Trophoblast cell (in vitro differentiated cells and primary cell): ENCODE results near the gene MTHFD1L.

Experiments
- DNase-seq, 2 donors: peaks; one replicate each; pipeline ENCODE4 v3.0.0-alpha.2; 2016
- H2AFZ ChIP-seq: 2 replicates; pipeline ENCODE4 v1.6.1; 2013; ENCODE audit warnings: low read length, moderate library complexity, mild to moderate bottlenecking; ENCODE audit not compliant: insufficient read depth, poor library complexity
- H2AK5ac ChIP-seq: 2 replicates; pipeline ENCODE4 v1.6.1; 2013; ENCODE audit warnings: mild to moderate bottlenecking, low read length
- H2BK120ac ChIP-seq: 2 replicates; pipeline ENCODE4 v1.6.1; 2013; ENCODE audit warnings: low read length, mild to moderate bottlenecking, moderate library complexity; ENCODE audit not compliant: insufficient read depth, poor library complexity
- H2BK12ac ChIP-seq: 2 replicates; pipeline ENCODE4 v1.6.1; 2013; ENCODE audit warnings: mild to moderate bottlenecking, low read length, moderate library complexity
- H2BK5ac ChIP-seq: 2 replicates; pipeline ENCODE4 v1.6.1; 2013; ENCODE audit warnings: low read length, low read depth, moderate library complexity, mild to moderate bottlenecking; ENCODE audit not compliant: poor library complexity
- H3K14ac ChIP-seq: 2 replicates; pipeline ENCODE4 v1.6.1; 2013; ENCODE audit warnings: mild to moderate bottlenecking, low read length
- H3K18ac ChIP-seq: 2 replicates; pipeline ENCODE4 v1.6.1; 2013; ENCODE audit warnings: mild to moderate bottlenecking, low read length
- H3K23ac ChIP-seq: 2 replicates; pipeline ENCODE4 v1.6.1; 2013; ENCODE audit warnings: low read length
- H3K27ac ChIP-seq: 2 replicates; pipeline ENCODE4 v1.5.1; 2013; ENCODE audit warnings: low read depth, mild to moderate bottlenecking, inconsistent platforms, low read length, moderate library complexity
- H3K27me3 ChIP-seq: 2 replicates; pipeline ENCODE4 v1.6.1; 2013; ENCODE audit warnings: inconsistent platforms, mild to moderate bottlenecking, low read length, moderate library complexity; ENCODE audit not compliant: insufficient read depth
- H3K36me3 ChIP-seq, 2 experiments: 1 replicate in 1 of 2; 2 replicates in 1 of 2; pipeline ENCODE4 v1.6.1; 2013; ENCODE audit warnings: low read length in 2 of 2, mild to moderate bottlenecking in 2 of 2, moderate library complexity in 1 of 2; ENCODE audit not compliant: insufficient read depth in 2 of 2, control insufficient read depth in 1 of 2
- H3K4ac ChIP-seq: 2 replicates; pipeline ENCODE4 v1.6.1; 2013; ENCODE audit warnings: low read depth, mild to moderate bottlenecking, low read length, moderate library complexity
- H3K4me1 ChIP-seq, 2 experiments: 1 replicate in 1 of 2; 2 replicates in 1 of 2; pipeline ENCODE4 v1.6.1; 2013; ENCODE audit warnings: low read length in 2 of 2, mild to moderate bottlenecking in 2 of 2, moderate library complexity in 1 of 2; ENCODE audit not compliant: insufficient read depth in 2 of 2, control insufficient read depth in 1 of 2
- H3K4me2 ChIP-seq: 2 replicates; pipeline ENCODE4 v1.6.1; 2013; ENCODE audit warnings: inconsistent platforms, mild to moderate bottlenecking, low read length, moderate library complexity
- H3K4me3 ChIP-seq: 2 replicates; pipeline ENCODE4 v1.5.1; 2013; ENCODE audit warnings: mild to moderate bottlenecking, low read depth, low read length, inconsistent platforms
- H3K79me1 ChIP-seq: one replicate; pipeline ENCODE4 v1.6.1; 2013; ENCODE audit warnings: low read length
- H3K79me2 ChIP-seq: 2 replicates; pipeline ENCODE4 v1.6.1; 2013; ENCODE audit warnings: low read length, mild to moderate bottlenecking; ENCODE audit not compliant: control insufficient read depth, insufficient read depth, poor library complexity
- H3K9ac ChIP-seq: 2 replicates; pipeline ENCODE4 v1.6.1; 2013; ENCODE audit warnings: mild to moderate bottlenecking, low read length
- H3K9me3 ChIP-seq: 2 replicates; pipeline ENCODE4 v1.6.1; 2013; ENCODE audit warnings: low read depth, mild to moderate bottlenecking, control low read depth, inconsistent platforms, low read length; ENCODE audit not compliant: insufficient read depth
- H4K12ac ChIP-seq: 2 replicates; pipeline ENCODE4 v1.6.1; 2013; ENCODE audit warnings: low read depth, mild to moderate bottlenecking, low read length, moderate library complexity
- H4K8ac ChIP-seq: 2 replicates; pipeline ENCODE4 v1.6.1; 2013; ENCODE audit warnings: low read depth, mild to moderate bottlenecking, low read length, moderate library complexity
- H4K91ac ChIP-seq: one replicate; pipeline ENCODE4 v1.6.1; 2013; ENCODE audit warnings: low read depth, mild to moderate bottlenecking, low read length, moderate library complexity
- WGBS: extraction: QIAGEN DNeasy Blood & Tissue Kit; methylation state at CpG from one replicate; pipeline ENCODE4 v1.1.7; 2013; ENCODE audit warnings: missing lambda C conversion rate; ENCODE audit not compliant: insufficient read length, insufficient coverage; ENCODE audit errors: extremely low coverage; 5-methylcytosine and 5-hydroxymethylcytosine counted together

Gene MTHFD1L

GRCh38 chr6:151054306-151054705, 188.8 kb downstream of the MTHFD1L start:
- H3K4ac ChIP-seq: no peak overlapping the region
- no CpG with 5 or more reads among the region's 8 CpGs for WGBS

DNA sequence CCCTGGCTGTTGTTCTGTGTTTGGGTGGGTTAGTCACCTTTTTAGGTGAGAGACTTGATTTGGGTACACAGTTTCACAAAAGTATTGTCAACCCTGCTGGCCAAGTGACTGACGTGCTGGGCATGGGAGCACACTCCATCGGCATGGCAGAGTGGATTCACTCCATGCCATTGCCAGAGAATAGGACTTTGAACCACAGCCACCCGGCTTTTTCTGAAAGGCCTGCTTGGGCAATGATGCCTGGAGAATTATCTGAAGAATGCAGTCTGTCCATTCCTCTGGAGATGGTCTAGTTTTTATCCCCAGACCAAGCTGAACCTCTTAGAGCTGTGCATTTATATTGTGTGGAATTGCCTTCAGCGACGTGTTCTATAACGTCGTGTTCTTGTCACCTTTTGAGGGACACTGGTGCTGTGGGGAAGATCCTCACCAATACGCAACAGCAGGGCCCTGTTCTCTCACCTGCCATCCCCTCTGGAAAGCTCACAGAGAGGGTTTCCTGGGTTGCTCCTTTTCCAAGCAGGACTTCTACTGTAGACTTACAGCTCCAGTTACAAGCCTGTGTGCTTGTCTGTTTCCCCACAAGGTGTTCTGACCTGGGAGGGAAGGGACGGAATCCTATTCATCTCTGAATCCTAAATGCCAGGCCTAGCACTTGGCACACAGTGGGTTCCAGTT, 190.9 kb downstream of the MTHFD1L start:
- H3K9ac ChIP-seq: no peak overlapping the region
- H3K79me1 ChIP-seq: peaks cover 11% of the 10 kb centered on the region
- H3K4me1 ChIP-seq: peaks cover 9 to 11% of the 10 kb centered on the region in 2 experiments
- no peaks in the 10 kb centered on the region for H3K9me3 ChIP-seq
- H3K18ac ChIP-seq: no peak overlapping the region
- H2AFZ ChIP-seq: no peak overlapping the region
- no peaks in the 10 kb centered on the region for H3K79me2 ChIP-seq
- H4K91ac ChIP-seq: peak overlapping the region; percentile 50
- peak overlapping the region; percentile 76 for H2BK12ac ChIP-seq
- peak; percentile 59 to 90 for DNase-seq
- peak overlapping the region; percentile 45 for H3K27ac ChIP-seq
- H3K4me3 ChIP-seq: no peak overlapping the region
- WGBS: no CpG with 5 or more reads among the region's 9 CpGs
- H2AK5ac ChIP-seq: peak overlapping the region; percentile 15
- no peak overlapping the region for H3K4ac ChIP-seq
- H3K27me3 ChIP-seq: no peaks in the 10 kb centered on the region
- H3K23ac ChIP-seq: no peak overlapping the region
- H3K14ac ChIP-seq: peak overlapping the region; percentile 46
- peaks cover 8 to 14% of the 10 kb centered on the region in 2 experiments for H3K36me3 ChIP-seq
- H4K8ac ChIP-seq: no peak overlapping the region
- no peak overlapping the region for H3K4me2 ChIP-seq
- no peak overlapping the region for H2BK5ac ChIP-seq
- peak overlapping the region; percentile 69 for H2BK120ac ChIP-seq
- H4K12ac ChIP-seq: no peak overlapping the region

More at GRCh38 chr6:151054306-151054705, 188.8 kb downstream of the MTHFD1L start:
- H3K9ac ChIP-seq: no peak overlapping the region
- H3K4me3 ChIP-seq: no peak overlapping the region
- H4K91ac ChIP-seq: no peak overlapping the region
- H2BK12ac ChIP-seq: no peak overlapping the region
- DNase-seq: no peak
- no peak overlapping the region for H2AFZ ChIP-seq
- no peaks in the 10 kb centered on the region for H3K9me3 ChIP-seq
- H4K8ac ChIP-seq: no peak overlapping the region
- H2BK5ac ChIP-seq: no peak overlapping the region
- no peak overlapping the region for H3K18ac ChIP-seq
- H3K79me1 ChIP-seq: peaks cover 11% of the 10 kb centered on the region
- no peak overlapping the region for H3K27ac ChIP-seq
- no peak overlapping the region for H4K12ac ChIP-seq
- H3K14ac ChIP-seq: no peak overlapping the region
- no peaks in the 10 kb centered on the region for H3K27me3 ChIP-seq
- H3K36me3 ChIP-seq: peaks cover 8 to 17% of the 10 kb centered on the region in 2 experiments
- H3K79me2 ChIP-seq: no peaks in the 10 kb centered on the region
- H3K4me1 ChIP-seq: peaks cover 9% of the 10 kb centered on the region in 2 experiments
- H3K23ac ChIP-seq: no peak overlapping the region
- H2AK5ac ChIP-seq: no peak overlapping the region
- no peak overlapping the region for H3K4me2 ChIP-seq
- H2BK120ac ChIP-seq: no peak overlapping the region

- Histone ChIP-seq H3K4me1 (peaks cover 9 to 11% of the 10 kb centered on the region in 2 experiments), H2AFZ (no peak overlapping the region), H2AK5ac (no peak overlapping the region), H4K91ac (peak overlapping the region; percentile 37), H4K8ac (no peak overlapping the region), H3K79me1 (peaks cover 11% of the 10 kb centered on the region), H3K23ac (no peak overlapping the region), H2BK120ac (peak overlapping the region; percentile 23), H3K4me3 (no peak overlapping the region), H3K14ac (no peak overlapping the region), H2BK5ac (no peak overlapping the region), H3K9ac (no peak overlapping the region), H3K9me3 (no peaks in the 10 kb centered on the region), H3K4me2 (no peak overlapping the region), H4K12ac (no peak overlapping the region), H3K36me3 (peaks cover 8% of the 10 kb centered on the region in 2 experiments), H3K27me3 (no peaks in the 10 kb centered on the region), H2BK12ac (no peak overlapping the region), H3K4ac (no peak overlapping the region), H3K79me2 (no peaks in the 10 kb centered on the region), H3K27ac (no peak overlapping the region), H3K18ac (no peak overlapping the region)
- DNase-seq: no peak
- WGBS: no CpG with 5 or more reads among the region's 3 CpGs
Observed at GRCh38 chr6:151057061-151057460, 191.6 kb downstream of the MTHFD1L start.

DNA sequence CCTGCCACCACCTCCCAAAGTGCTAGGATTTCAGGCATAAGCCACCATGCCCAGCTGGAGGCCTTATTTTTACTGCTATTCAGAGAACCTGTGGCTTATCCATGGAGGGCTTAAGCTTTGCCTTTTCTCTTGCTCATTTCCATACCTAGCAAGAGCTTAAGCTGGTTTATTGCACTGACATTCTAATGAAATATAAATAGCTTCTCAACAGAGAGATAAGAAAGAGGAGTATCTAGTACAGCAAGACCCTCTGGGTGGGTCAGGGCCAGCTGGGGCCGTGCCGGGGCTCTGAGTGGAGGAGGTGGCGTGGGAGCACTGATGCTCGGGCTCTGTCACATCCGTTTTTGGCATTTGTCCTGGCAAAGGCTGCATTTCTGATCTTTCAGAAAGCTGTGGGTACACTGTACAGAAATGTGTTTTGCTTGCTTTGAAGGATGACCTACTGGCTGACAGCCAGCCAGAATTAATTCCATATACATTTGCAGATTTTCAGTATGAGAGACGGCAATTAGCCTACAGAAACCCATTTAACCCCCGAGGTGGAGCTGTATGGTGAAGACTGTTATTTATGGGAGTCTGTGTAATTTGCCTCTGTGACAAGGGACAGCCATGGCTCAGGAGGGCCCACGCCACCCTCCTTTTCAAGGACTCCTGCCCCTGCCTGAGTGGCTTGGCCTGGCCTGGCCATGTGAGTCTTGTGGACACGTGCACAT, 192.7 kb downstream of the MTHFD1L start:
- Histone ChIP-seq H3K18ac (peak overlapping the region; percentile 90), H3K4me1 (peaks cover 9 to 11% of the 10 kb centered on the region in 2 experiments)

More for the DNA sequence above, 192.7 kb downstream of the MTHFD1L start:
- Histone ChIP-seq H3K27ac (no peak overlapping the region), H4K12ac (no peak overlapping the region), H3K36me3 (peaks cover 3 to 8% of the 10 kb centered on the region in 2 experiments), H4K8ac (no peak overlapping the region), H3K27me3 (no peaks in the 10 kb centered on the region), H3K79me1 (peaks cover 11% of the 10 kb centered on the region), H3K9ac (no peak overlapping the region), H3K23ac (no peak overlapping the region), H4K91ac (peak overlapping the region; percentile 51), H2BK12ac (peak overlapping the region; percentile 59), H3K4me2 (no peak overlapping the region), H3K4me3 (no peak overlapping the region), H2BK5ac (peak overlapping the region; percentile 72), H2AK5ac (no peak overlapping the region), H3K4ac (no peak overlapping the region), H3K79me2 (no peaks in the 10 kb centered on the region), H3K9me3 (no peaks in the 10 kb centered on the region), H3K14ac (peak overlapping the region; percentile 74), H2BK120ac (no peak overlapping the region), H2AFZ (no peak overlapping the region)
- WGBS: no CpG with 5 or more reads among the region's 9 CpGs
- no peak for DNase-seq
